H1 (cell line): ENCODE measurements around the gene PKD2L2. TPM values are rescaled to one million over a fixed set of nuclear protein-coding genes. Genes with fewer than 3 reads are reported as not detected.

ENCODE experiments used
- CTCF ChIA-PET: fragments of 300-600 bp; sonication (Branson Sonifier 250); formaldehyde crosslinking; loops from one replicate; lab custom pipeline; 2021; ENCODE audit not compliant: partially characterized antibody; lab: Charles Lee
- POLR2A ChIA-PET: fragments of 300-600 bp; sonication (Branson Sonifier 250); formaldehyde crosslinking; loops from one replicate; lab custom pipeline; 2021; ENCODE audit warnings: inconsistent platforms; ENCODE audit not compliant: partially characterized antibody; lab: Charles Lee
- DNase-seq, 2 experiments: peaks; one replicate each; pipeline versions ENCODE4 v3.0.0 to v3.0.0-alpha.2; 2010 to 2022; ENCODE audit warnings: low spot score in 2 of 2, low read depth in 1 of 2, mixed read lengths in 1 of 2
- FAIRE-seq: peaks from 2 replicates; lab custom pipeline; 2011; peaks lifted over from hg19 to GRCh38; lab: Jason Lieb, UNC
- H2AFZ ChIP-seq: 2 replicates; pipeline ENCODE4 v1.8.1; 2012; ENCODE audit warnings: low read length, inconsistent platforms
- H2AK5ac ChIP-seq: 2 replicates; pipeline ENCODE4 v1.6.1; 2013; ENCODE audit warnings: low read depth, low read length
- H2BK120ac ChIP-seq: replicated peaks from 2 replicates; pipeline ENCODE3; 2013; ENCODE audit warnings: low read depth, low read length, inconsistent platforms
- H2BK12ac ChIP-seq: 2 replicates; pipeline ENCODE4 v1.6.1; 2013; ENCODE audit warnings: low read depth, low read length
- H2BK15ac ChIP-seq: 2 replicates; pipeline ENCODE4 v1.6.1; 2013; ENCODE audit warnings: low read length
- H2BK20ac ChIP-seq: 2 replicates; pipeline ENCODE4 v1.6.1; 2013; ENCODE audit warnings: low read length
- H2BK5ac ChIP-seq: 2 replicates; pipeline ENCODE4 v1.6.1; 2013; ENCODE audit warnings: low read depth, low read length
- H3K14ac ChIP-seq: 2 replicates; pipeline ENCODE4 v1.6.1; 2013; ENCODE audit warnings: inconsistent platforms; ENCODE audit not compliant: insufficient read length
- H3K18ac ChIP-seq: 2 replicates; pipeline ENCODE4 v1.6.1; 2013; ENCODE audit warnings: low read length; ENCODE audit errors: extremely low read depth
- H3K23ac ChIP-seq: 2 replicates; pipeline ENCODE4 v1.6.1; 2013; ENCODE audit warnings: inconsistent platforms; ENCODE audit not compliant: insufficient read length
- H3K23me2 ChIP-seq: 2 replicates; pipeline ENCODE4 v1.6.1; 2013; ENCODE audit warnings: low read depth, low read length
- H3K27ac ChIP-seq: 2 replicates; pipeline ENCODE4 v1.6.1; 2011; ENCODE audit warnings: low read depth, low read length, inconsistent platforms
- H3K27me3 ChIP-seq, 4 experiments: replicated peaks in 1 of 4; 1 replicate in 1 of 4; 2 replicates in 3 of 4; pipeline versions ENCODE4 v1.6.1 to v1.8.1; 2011 to 2013; ENCODE audit warnings: low read length in 3 of 4, mild to moderate bottlenecking in 3 of 4, inconsistent platforms in 2 of 4, mixed read lengths in 2 of 4, moderate library complexity in 1 of 4; ENCODE audit not compliant: control insufficient read depth in 3 of 4, insufficient read depth in 3 of 4; ENCODE audit errors: extremely low read depth in 1 of 4
- H3K36me3 ChIP-seq, 4 experiments: 2 replicates each; pipeline versions ENCODE4 v1.6.1 to v1.8.1; 2011 to 2013; ENCODE audit warnings: mild to moderate bottlenecking in 4 of 4, low read length in 3 of 4, moderate library complexity in 2 of 4, control low read depth in 1 of 4, inconsistent platforms in 1 of 4; ENCODE audit not compliant: insufficient read depth in 4 of 4, control insufficient read depth in 2 of 4
- H3K4ac ChIP-seq: replicated peaks from 2 replicates; pipeline ENCODE3; 2013; ENCODE audit warnings: low read length, low read depth, mixed read lengths, inconsistent platforms; ENCODE audit not compliant: insufficient read length
- H3K4me1 ChIP-seq, 4 experiments: replicated peaks in 1 of 4; 1 replicate in 1 of 4; 2 replicates in 3 of 4; pipeline versions ENCODE4 v1.6.1 to v1.8.1; 2011 to 2013; ENCODE audit warnings: low read length in 3 of 4, inconsistent platforms in 2 of 4, mixed read lengths in 1 of 4; ENCODE audit not compliant: insufficient read depth in 4 of 4, control insufficient read depth in 3 of 4
- H3K4me2 ChIP-seq, 2 experiments: 2 replicates each; pipeline versions ENCODE4 v1.6.1 to v1.8.1; 2011 to 2013; ENCODE audit warnings: low read depth in 2 of 2, low read length in 2 of 2, control low read depth in 1 of 2, inconsistent platforms in 1 of 2, mild to moderate bottlenecking in 1 of 2; ENCODE audit not compliant: insufficient read depth in 1 of 2
- H3K4me3 ChIP-seq, 4 experiments: fragments of 200-600, 300-600 bp in 1 of 4; sonication (generic), shearing (Covaris generic), sonication (Bioruptor Twin) in 1 of 4; 2 replicates each; pipeline versions ENCODE4 v1.5.1 to v1.8.1; 2011 to 2016; ENCODE audit warnings: low read length in 4 of 4, low read depth in 3 of 4, control low read depth in 2 of 4, inconsistent platforms in 2 of 4, mild to moderate bottlenecking in 2 of 4, mixed read lengths in 1 of 4, moderate library complexity in 1 of 4; ENCODE audit not compliant: insufficient read depth in 2 of 4; ENCODE audit errors: extremely low read depth in 1 of 4
- H3K56ac ChIP-seq: replicated peaks from 2 replicates; pipeline ENCODE3; 2013; ENCODE audit warnings: low read depth, mild to moderate bottlenecking, mixed read lengths, low read length, inconsistent platforms; ENCODE audit not compliant: insufficient read length
- H3K79me1 ChIP-seq: 2 replicates; pipeline ENCODE4 v1.6.1; 2013; ENCODE audit warnings: low read depth, low read length, control low read depth
- H3K79me2 ChIP-seq, 2 experiments: 2 replicates each; pipeline versions ENCODE4 v1.6.1 to v1.8.1; 2012 to 2013; ENCODE audit warnings: low read length in 2 of 2, mild to moderate bottlenecking in 2 of 2, inconsistent platforms in 1 of 2; ENCODE audit not compliant: insufficient read depth in 2 of 2, control insufficient read depth in 1 of 2
- H3K9ac ChIP-seq, 4 experiments: replicated peaks in 1 of 4; 1 replicate in 1 of 4; 2 replicates in 3 of 4; pipeline versions ENCODE4 v1.6.1 to v1.8.1; 2011 to 2013; ENCODE audit warnings: low read depth in 3 of 4, low read length in 3 of 4, control low read depth in 2 of 4, mild to moderate bottlenecking in 2 of 4, moderate library complexity in 2 of 4, inconsistent platforms in 1 of 4; ENCODE audit errors: extremely low read depth in 1 of 4
- H3K9me3 ChIP-seq, 2 experiments: 2 replicates each; pipeline versions ENCODE4 v1.6.1 to v1.8.1; 2012 to 2013; ENCODE audit warnings: mild to moderate bottlenecking in 2 of 2, moderate library complexity in 2 of 2, control low read depth in 1 of 2, inconsistent platforms in 1 of 2, low read depth in 1 of 2, low read length in 1 of 2, mixed read lengths in 1 of 2; ENCODE audit not compliant: insufficient read depth in 2 of 2
- H4K20me1 ChIP-seq, 2 experiments: replicated peaks in 1 of 2; 2 replicates each; pipeline versions ENCODE3 to v1.8.1; 2011 to 2013; ENCODE audit warnings: inconsistent platforms in 2 of 2, low read length in 2 of 2, mild to moderate bottlenecking in 1 of 2; ENCODE audit not compliant: insufficient read depth in 2 of 2, control insufficient read depth in 1 of 2
- H4K5ac ChIP-seq: 2 replicates; pipeline ENCODE4 v1.6.1; 2013; ENCODE audit warnings: low read length, low read depth, mixed read lengths, inconsistent platforms; ENCODE audit not compliant: insufficient read length
- H4K8ac ChIP-seq: 2 replicates; pipeline ENCODE4 v1.8.0; 2013; ENCODE audit warnings: mild to moderate bottlenecking, moderate library complexity, low read length, inconsistent platforms; ENCODE audit not compliant: insufficient read depth; ENCODE audit errors: extremely low read depth
- H4K91ac ChIP-seq: replicated peaks from 2 replicates; pipeline ENCODE3; 2013; ENCODE audit warnings: low read length, mixed read lengths, inconsistent platforms; ENCODE audit not compliant: insufficient read length
- WGBS, 2 experiments: shearing (Covaris generic) in 1 of 2; methylation state at CpG; one replicate each; pipeline versions ENCODE4 v1.1.6 to v1.1.7; 2013 to 2015; ENCODE audit warnings: low lambda C conversion rate in 2 of 2, mixed read lengths in 2 of 2, inconsistent platforms in 1 of 2, low coverage in 1 of 2, missing lambda C conversion rate in 1 of 2; ENCODE audit not compliant: insufficient replicate concordance in 2 of 2, insufficient coverage in 1 of 2, insufficient read length in 1 of 2; ENCODE audit errors: extremely low coverage in 1 of 2, missing lambda C conversion rate in 1 of 2; 5-methylcytosine and 5-hydroxymethylcytosine counted together
- polyA plus RNA-seq, 7 experiments: library from polyadenylated mRNA; depleted of rRNA in 3 of 7; stranded (reverse) in 5 of 7; unstranded in 2 of 7; fragments of >200 nt in 5 of 7; fragments of 200-250 nt in 2 of 7; gene quantifications; 1 replicate in 5 of 7; 2 replicates in 1 of 7; 4 replicates in 1 of 7; pipeline versions ENCODE4 v1.2.1 to v1.2.3, GENCODE V29; 2011 to 2013; ENCODE audit warnings: missing spikeins in 2 of 7, mixed read lengths in 2 of 7
- total RNA-seq: library from RNA; stranded (reverse); fragmentation: NEBNext Ultra II Directional; extraction: Animal tissue kit (Norgen Biotek cat#: 25700); gene quantifications from 2 replicates; pipeline ENCODE4 v1.2.1, GENCODE V29; 2021

The PKD2L2 gene
- total and polyA plus RNA-seq, 2 of the 8 experiments (the other 6 are each of a cell fraction or from before 2014, with no cell fraction given), result not detected

DNA sequence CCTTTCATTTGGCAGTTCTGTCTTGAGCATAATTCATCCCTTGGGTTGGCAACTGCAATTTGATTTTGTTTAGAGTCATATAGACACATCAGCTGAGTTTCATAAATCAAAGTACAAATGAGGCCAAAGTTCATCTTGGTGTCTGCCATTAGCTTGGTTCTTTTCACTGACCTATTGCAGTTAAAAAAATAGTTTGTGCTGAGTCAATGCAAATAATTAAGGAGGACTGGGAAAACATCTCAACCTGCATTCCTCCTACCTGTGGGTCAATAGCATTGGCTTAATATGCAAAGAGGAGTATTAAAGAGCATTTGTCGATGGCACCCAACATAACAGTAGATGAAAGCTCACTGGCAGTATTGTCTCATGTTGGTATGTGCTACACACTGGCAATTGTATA, 1.6 kb downstream of the PKD2L2 start:
- Histone ChIP-seq H3K9ac (no peak overlapping the region), H3K4me3 (no peak overlapping the region), H4K5ac (no peak overlapping the region), H3K79me1 (no peaks in the 10 kb centered on the region), H2BK120ac (no peak overlapping the region), H2AK5ac (no peak overlapping the region), H3K4me2 (no peak overlapping the region), H3K79me2 (no peaks in the 10 kb centered on the region), H4K8ac (no peak overlapping the region), H3K14ac (no peak overlapping the region), H3K23ac (no peak overlapping the region), H4K20me1 (no peaks in the 10 kb centered on the region), H4K91ac (no peak overlapping the region), H3K23me2 (no peaks in the 10 kb centered on the region), H3K4ac (no peak overlapping the region), H3K9me3 (no peaks in the 10 kb centered on the region), H2BK5ac (no peak overlapping the region), H3K27me3 (no peaks in the 10 kb centered on the region), H2BK20ac (no peak overlapping the region), H3K27ac (no peak overlapping the region), H3K56ac (no peak overlapping the region), H2BK15ac (no peak overlapping the region), H3K4me1 (no peaks in the 10 kb centered on the region), H2AFZ (no peak overlapping the region), H3K18ac (no peak overlapping the region), H3K36me3 (no peaks in the 10 kb centered on the region), H2BK12ac (no peak overlapping the region)
- CTCF ChIA-PET, result interaction anchor here (0.7 to 1.3 kb wide), 9 partner anchors 8 to 587 kb away, joined by 3 to 5 read pairs (median 3); no protein-coding TSS in a partner anchor
- FAIRE-seq (no peak), DNase-seq (no peak)
- POLR2A ChIA-PET, result no interaction called here
- WGBS, 2 experiments, result 88% methylated on average over 1 of the region's 1 CpG; no CpG with 5 or more reads in 1 of the 2 experiments
